ENCODE measurements around the gene CAP1.

DNA sequence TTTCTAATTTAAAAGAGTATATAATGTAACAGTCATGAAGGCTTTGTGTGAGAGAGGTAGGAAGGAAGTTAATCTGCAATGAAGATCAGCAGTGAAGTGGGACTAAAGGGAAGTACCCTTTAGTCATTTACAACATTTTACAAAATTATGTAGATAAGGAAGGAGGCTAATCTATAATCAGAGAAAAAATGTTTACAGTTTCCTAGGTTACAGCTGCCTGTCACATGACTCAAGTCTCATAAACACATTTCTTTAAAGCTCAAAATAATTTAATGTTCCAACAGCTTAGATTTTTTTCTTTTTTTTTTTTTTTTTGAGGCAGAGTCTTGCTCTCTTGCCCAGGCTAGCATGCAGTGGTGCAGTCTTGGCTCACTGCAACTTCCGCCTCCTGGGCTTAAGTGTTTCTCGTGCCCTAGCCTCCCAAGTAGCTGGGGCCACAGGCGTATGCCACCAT is 26.2 kb upstream of the CAP1 start:
- TF ChIP-seq, protein P1, sequence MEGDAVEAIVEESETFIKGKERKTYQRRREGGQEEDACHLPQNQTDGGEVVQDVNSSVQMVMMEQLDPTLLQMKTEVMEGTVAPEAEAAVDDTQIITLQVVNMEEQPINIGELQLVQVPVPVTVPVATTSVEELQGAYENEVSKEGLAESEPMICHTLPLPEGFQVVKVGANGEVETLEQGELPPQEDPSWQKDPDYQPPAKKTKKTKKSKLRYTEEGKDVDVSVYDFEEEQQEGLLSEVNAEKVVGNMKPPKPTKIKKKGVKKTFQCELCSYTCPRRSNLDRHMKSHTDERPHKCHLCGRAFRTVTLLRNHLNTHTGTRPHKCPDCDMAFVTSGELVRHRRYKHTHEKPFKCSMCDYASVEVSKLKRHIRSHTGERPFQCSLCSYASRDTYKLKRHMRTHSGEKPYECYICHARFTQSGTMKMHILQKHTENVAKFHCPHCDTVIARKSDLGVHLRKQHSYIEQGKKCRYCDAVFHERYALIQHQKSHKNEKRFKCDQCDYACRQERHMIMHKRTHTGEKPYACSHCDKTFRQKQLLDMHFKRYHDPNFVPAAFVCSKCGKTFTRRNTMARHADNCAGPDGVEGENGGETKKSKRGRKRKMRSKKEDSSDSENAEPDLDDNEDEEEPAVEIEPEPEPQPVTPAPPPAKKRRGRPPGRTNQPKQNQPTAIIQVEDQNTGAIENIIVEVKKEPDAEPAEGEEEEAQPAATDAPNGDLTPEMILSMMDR (IDR thresholded peaks at IDR 0.05; ENCODE audit: low read length), result no peak
- no peak for TF ChIP-seq EZH2 (IDR thresholded peaks at IDR 0.05; ENCODE audit: borderline replicate concordance, low read length)
